ENCODE results near the gene UPF1.

DNA sequence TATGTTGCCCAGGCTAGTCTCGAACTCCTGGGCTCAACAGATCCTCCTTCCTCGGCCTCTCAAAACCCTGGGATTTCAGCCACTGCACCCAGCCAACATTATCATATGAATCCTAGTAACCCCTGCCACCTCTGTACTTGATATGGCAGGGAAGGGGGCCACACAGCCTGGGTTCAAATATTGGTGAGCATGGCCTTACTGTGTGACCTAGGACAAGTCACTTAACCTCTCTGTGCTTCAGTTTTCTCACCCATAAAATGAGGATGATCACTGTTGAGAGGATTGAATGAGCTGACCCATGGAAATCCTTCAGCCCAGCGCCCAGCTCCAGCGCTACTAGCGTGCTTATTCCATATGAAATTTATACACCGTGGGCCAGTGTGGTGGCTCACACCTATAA is 37.1 kb upstream of the UPF1 start:
- TF ChIP-seq CTCF (IDR thresholded peaks at IDR 0.05 in 8 of 11, conservative IDR thresholded peaks at IDR 0.05 in 3 of 11) (no peak), POLR2AphosphoS5 (IDR thresholded peaks at IDR 0.05) (no peak)

All from spleen (tissue), 7 donors.